PC-9 (cell line): ENCODE results near the gene OR2B2. TPM values are rescaled to one million over a fixed set of nuclear protein-coding genes. Genes with fewer than 3 reads are reported as not detected.

Experiments
- BruUV-seq: library from RNA; stranded (reverse); fragments of 400-500 nt; replicated peaks from 2 replicates; lab custom pipeline; 2021; lab: Mats Ljungman, UMichigan
- CTCF ChIA-PET: fragments of 300-600 bp; sonication (Branson Sonifier 250); formaldehyde crosslinking; loops from one replicate; lab custom pipeline; 2022; ENCODE audit warnings: antibody characterized with exemption; lab: Charles Lee
- POLR2A ChIA-PET: fragments of 300-600 bp; sonication (Branson Sonifier 250); formaldehyde crosslinking; loops from one replicate; lab custom pipeline; 2022; ENCODE audit warnings: antibody characterized with exemption; ENCODE audit not compliant: unreplicated experiment; lab: Charles Lee
- DNase-seq, 2 experiments: peaks; one replicate each; pipeline versions ENCODE4 v3.0.0 to v3.0.0-alpha.2; 2015 to 2022; ENCODE audit warnings: mixed read lengths in 1 of 2
- H2AFZ ChIP-seq: fragments of 200-600 bp; sonication (generic); 2 replicates; pipeline ENCODE4 v1.8.1; 2017; ENCODE audit warnings: antibody characterized with exemption
- H3F3A ChIP-seq: fragments of 200-600 bp; sonication (generic); 2 replicates; pipeline ENCODE4 v1.8.1; 2017; ENCODE audit warnings: antibody characterized with exemption, mild to moderate bottlenecking, low read depth; ENCODE audit not compliant: insufficient read depth
- H3K27ac ChIP-seq: fragments of 200-600 bp; sonication (generic); 2 replicates; pipeline ENCODE4 v1.6.1; 2016; ENCODE audit warnings: mixed run types
- H3K27me3 ChIP-seq: fragments of 200-600 bp; sonication (generic); 2 replicates; pipeline ENCODE4 v1.6.1; 2016; ENCODE audit warnings: low read depth, mixed run types; ENCODE audit not compliant: insufficient read depth
- H3K36me3 ChIP-seq: fragments of 200-600 bp; sonication (generic); 2 replicates; pipeline ENCODE4 v1.6.1; 2016; ENCODE audit warnings: low read depth, mixed run types
- H3K4me1 ChIP-seq: fragments of 200-600 bp; sonication (generic); replicated peaks from 2 replicates; pipeline ENCODE4 v1.6.1; 2016; ENCODE audit warnings: mixed run types; ENCODE audit not compliant: insufficient read depth
- H3K4me2 ChIP-seq: fragments of 200-600 bp; sonication (generic); 2 replicates; pipeline ENCODE4 v1.6.1; 2017; ENCODE audit warnings: mixed run types
- H3K4me3 ChIP-seq: fragments of 200-600 bp; sonication (generic); 2 replicates; pipeline ENCODE4 v1.6.1; 2016; ENCODE audit warnings: mixed run types
- H3K79me2 ChIP-seq: fragments of 200-600 bp; sonication (generic); 2 replicates; pipeline ENCODE4 v1.6.1; 2017; ENCODE audit warnings: low read depth, mixed run types
- H3K9me2 ChIP-seq: fragments of 200-600 bp; sonication (generic); 2 replicates; pipeline ENCODE4 v1.8.1; 2017; ENCODE audit warnings: mild to moderate bottlenecking; ENCODE audit not compliant: insufficient read depth
- H3K9me3 ChIP-seq: fragments of 200-600 bp; sonication (generic); 2 replicates; pipeline ENCODE4 v1.8.1; 2016; ENCODE audit warnings: low read depth; ENCODE audit not compliant: insufficient read depth
- H4K20me1 ChIP-seq: fragments of 200-600 bp; sonication (generic); 2 replicates; pipeline ENCODE4 v1.8.1; 2017; ENCODE audit not compliant: insufficient read depth
- CTCF ChIP-seq: fragments of 200-600 bp; sonication (generic); conservative IDR thresholded peaks from 2 replicates; pipeline ENCODE4 v1.6.1; 2017; ENCODE audit warnings: mixed run types, antibody characterized with exemption, mild to moderate bottlenecking, moderate library complexity
- EZH2 ChIP-seq: fragments of 200-600 bp; sonication (generic); IDR thresholded peaks from 2 replicates; pipeline ENCODE4 v1.8.0; 2017; ENCODE audit warnings: antibody characterized with exemption, low read depth
- intact Hi-C: fragments of 100-400 bp; cut with micrococcal nuclease; formaldehyde crosslinking; loops from one replicate; pipeline ENCODE4 v1.10.0; 2022; ENCODE audit not compliant: unreplicated experiment
- total RNA-seq: library from RNA; stranded (reverse); gene quantifications from 2 replicates; pipeline ENCODE4 v1.2.3, GENCODE V29; 2021

OR2B2 gene
- total RNA-seq, 1 experiment from 2014 or later, result not detected

DNA sequence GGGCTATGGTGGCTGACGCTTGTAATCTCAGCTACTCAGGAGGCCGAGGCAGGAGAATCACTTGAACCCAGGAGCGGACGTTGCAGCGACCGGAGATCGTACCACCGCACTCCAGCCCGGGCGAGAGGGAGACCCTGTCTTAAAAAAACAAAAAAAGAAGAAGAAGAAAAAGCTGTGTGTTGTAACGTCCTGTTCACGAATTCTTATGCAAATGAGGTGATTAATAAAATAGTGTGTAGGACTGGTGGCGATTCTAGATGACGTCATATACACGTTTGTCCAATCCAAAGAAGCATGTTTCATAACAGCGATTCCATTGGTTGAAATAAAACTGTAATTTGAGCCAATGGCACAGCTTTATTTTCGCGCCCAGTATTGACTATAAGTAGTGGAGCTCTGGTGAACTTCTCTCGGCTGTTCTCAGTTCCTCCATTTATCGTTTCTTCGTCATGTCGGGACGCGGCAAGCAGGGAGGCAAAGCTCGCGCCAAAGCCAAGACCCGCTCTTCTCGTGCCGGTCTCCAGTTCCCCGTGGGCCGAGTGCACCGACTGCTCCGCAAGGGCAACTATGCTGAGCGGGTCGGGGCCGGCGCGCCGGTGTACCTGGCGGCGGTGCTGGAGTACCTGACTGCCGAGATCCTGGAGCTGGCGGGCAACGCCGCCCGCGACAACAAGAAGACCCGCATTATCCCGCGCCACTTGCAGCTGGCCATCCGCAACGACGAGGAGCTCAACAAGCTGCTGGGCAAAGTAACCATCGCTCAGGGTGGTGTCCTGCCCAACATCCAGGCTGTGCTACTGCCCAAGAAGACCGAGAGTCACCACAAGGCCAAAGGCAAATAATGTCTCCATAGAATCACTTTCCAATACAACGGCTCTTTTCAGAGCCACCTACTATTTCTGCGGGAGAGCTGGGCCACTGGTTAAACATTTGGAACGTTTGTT, 47.0 kb downstream of the OR2B2 start:
- H3K36me3 ChIP-seq, result no peaks in the 10 kb centered on the region
- peak overlapping the region; percentile 69 for H3K4me2 ChIP-seq
- H3K4me3 ChIP-seq, result peak overlapping the region; percentile 55
- ChIA-PET CTCF (interaction anchor here (0.6 to 0.7 kb wide), 2 partner anchors 28 to 31 kb away, joined by 3 read pairs; a partner anchor contains a TSS), POLR2A (interaction anchor here (0.5 to 2.3 kb wide), 14 partner anchors 21 to 1581 kb away, joined by 3 to 32 read pairs (median 6); a partner anchor contains a TSS)
- TF ChIP-seq EZH2, result no peak
- TF ChIP-seq CTCF, result no peak
- peak overlapping the region; percentile 79 for H2AFZ ChIP-seq
- peak; percentile 67 to 80 for DNase-seq
- 0 out of 2 replicates have a peak overlapping the region, but pooled peaks have one; percentile 34 for H3K27ac ChIP-seq
- H3K9me3 ChIP-seq, result no peaks in the 10 kb centered on the region
- no peaks in the 10 kb centered on the region; the same call in 1 of the 2 replicates for H3K9me2 ChIP-seq
- H4K20me1 ChIP-seq, result no peaks in the 10 kb centered on the region
- TSS peak; percentile 99 for BruUV-seq
- H3K4me1 ChIP-seq, result no peaks in the 10 kb centered on the region
- H3K27me3 ChIP-seq, result no peaks in the 10 kb centered on the region
- H3F3A ChIP-seq, result peaks cover 10% of the 10 kb centered on the region
- intact Hi-C loops, result loop anchor here (2.0 kb wide), 1 partner anchor 26 kb away; a partner anchor contains a TSS
- no peaks in the 10 kb centered on the region for H3K79me2 ChIP-seq

- H3K4me3 ChIP-seq, result peak overlapping the region; percentile 55; the same call in 1 of the 2 replicates
- peak overlapping the region; percentile 62 for H3K4me2 ChIP-seq
- POLR2A ChIA-PET, result interaction anchor here (0.6 to 2.3 kb wide), 11 partner anchors 25 to 1551 kb away, joined by 3 to 32 read pairs (median 5); a partner anchor contains a TSS
- TSS peak; percentile 3 for BruUV-seq
- H3F3A ChIP-seq, result peaks cover 10% of the 10 kb centered on the region
- TF ChIP-seq CTCF (no peak), EZH2 (no peak)
- no peaks in the 10 kb centered on the region for H3K36me3 ChIP-seq
- no peaks in the 10 kb centered on the region; the same call in 1 of the 2 replicates for H3K9me2 ChIP-seq
- CTCF ChIA-PET, result interaction anchor here (0.7 kb wide), 1 partner anchor 29 kb away, joined by 3 read pairs; a partner anchor contains a TSS
- peak overlapping the region; percentile 79 for H2AFZ ChIP-seq
- H3K27ac ChIP-seq, result 0 out of 2 replicates have a peak overlapping the region, but pooled peaks have one; percentile 34
- no peaks in the 10 kb centered on the region for H3K27me3 ChIP-seq
- H4K20me1 ChIP-seq, result no peaks in the 10 kb centered on the region
- H3K79me2 ChIP-seq, result no peaks in the 10 kb centered on the region
- intact Hi-C loops, result loop anchor here (2.0 kb wide), 1 partner anchor 25 kb away; a partner anchor contains a TSS
- no peak for DNase-seq
- no peaks in the 10 kb centered on the region for H3K9me3 ChIP-seq
- no peaks in the 10 kb centered on the region for H3K4me1 ChIP-seq
Observed at GRCh38 chr6:27863962-27864905, 48.0 kb downstream of the OR2B2 start.
